ENCODE results near the gene NMUR1. TPM values are rescaled to one million over a fixed set of nuclear protein-coding genes. Genes with fewer than 3 reads are reported as not detected.

The NMUR1 gene
- total and polyA plus RNA-seq, 3 donors from 2014 or later: 2.7 to 3.7 (median 3.2) TPM

- Histone ChIP-seq H3K4me3 (no peak overlapping the region), H3K27me3 (no peaks in the 10 kb centered on the region), H3K27ac (no peak overlapping the region), H3K36me3 (ENCODE audit: low read depth, missing control alignments) (no peaks in the 10 kb centered on the region), H3K4me1 (no peaks in the 10 kb centered on the region), H3K9me3 (no peaks in the 10 kb centered on the region)
- intact Hi-C loops (cut with DNase I; ENCODE audit: low total_unique reads): no loop called here
- TF ChIP-seq CTCF (IDR thresholded peaks at IDR 0.05) (no peak), POLR2A (IDR thresholded peaks at IDR 0.05) (no peak)
- 65 to 68% methylated on average over 5 of the region's 5 CpGs for WGBS, 2 donors
- no peak for DNase-seq
Measured at GRCh38 chr2:231512222-231512621, 18.0 kb downstream of the NMUR1 start.

- Histone ChIP-seq H3K27me3 (no peaks in the 10 kb centered on the region), H3K4me3 (no peak overlapping the region), H3K4me1 (no peaks in the 10 kb centered on the region), H3K9me3 (no peaks in the 10 kb centered on the region), H3K27ac (no peak overlapping the region), H3K36me3 (ENCODE audit: low read depth, missing control alignments) (no peaks in the 10 kb centered on the region)
- DNase-seq: no peak
- intact Hi-C loops (cut with DNase I; ENCODE audit: low total_unique reads): no loop called here
- TF ChIP-seq POLR2A (IDR thresholded peaks at IDR 0.05): no peak
- TF ChIP-seq CTCF (IDR thresholded peaks at IDR 0.05): no peak
- WGBS, 2 donors: 88 to 94% methylated on average over 3 of the region's 3 CpGs
Measured at GRCh38 chr2:231503766-231504165, 26.5 kb downstream of the NMUR1 start.

GRCh38 chr2:231502596-231502995, 27.6 kb downstream of the NMUR1 start:
- intact Hi-C loops (cut with DNase I; ENCODE audit: low total_unique reads): no loop called here
- no peaks in the 10 kb centered on the region for H3K36me3 ChIP-seq (ENCODE audit: low read depth, missing control alignments)
- H3K4me1 ChIP-seq: no peaks in the 10 kb centered on the region

GRCh38 chr2:231497651-231498050, 32.6 kb downstream of the NMUR1 start:
- intact Hi-C loops (cut with DNase I; ENCODE audit: low total_unique reads): no loop called here
- H3K27ac ChIP-seq: no peak overlapping the region
- WGBS, 2 donors: 90 to 94% methylated on average over 1 of the region's 1 CpG
- H3K36me3 ChIP-seq (ENCODE audit: low read depth, missing control alignments): no peaks in the 10 kb centered on the region
- DNase-seq: no peak
- no peak for TF ChIP-seq CTCF (IDR thresholded peaks at IDR 0.05)
- no peak for TF ChIP-seq POLR2A (IDR thresholded peaks at IDR 0.05)
- no peak overlapping the region for H3K4me3 ChIP-seq
- H3K9me3 ChIP-seq: no peaks in the 10 kb centered on the region
- no peaks in the 10 kb centered on the region for H3K27me3 ChIP-seq
- no peaks in the 10 kb centered on the region for H3K4me1 ChIP-seq

More at GRCh38 chr2:231502596-231502995, 27.6 kb downstream of the NMUR1 start:
- Histone ChIP-seq H3K4me3 (no peak overlapping the region), H3K27ac (no peak overlapping the region), H3K27me3 (no peaks in the 10 kb centered on the region), H3K9me3 (no peaks in the 10 kb centered on the region)
- DNase-seq: no peak
- TF ChIP-seq CTCF (IDR thresholded peaks at IDR 0.05) (no peak), POLR2A (IDR thresholded peaks at IDR 0.05) (no peak)

- TF ChIP-seq POLR2A (IDR thresholded peaks at IDR 0.05) (no peak), CTCF (IDR thresholded peaks at IDR 0.05) (no peak)
- no peaks in the 10 kb centered on the region for H3K9me3 ChIP-seq
- no peaks in the 10 kb centered on the region for H3K36me3 ChIP-seq (ENCODE audit: low read depth, missing control alignments)
- no peak overlapping the region for H3K4me3 ChIP-seq
- H3K27ac ChIP-seq: no peak overlapping the region
- no peak for DNase-seq
- no peaks in the 10 kb centered on the region for H3K4me1 ChIP-seq
- intact Hi-C loops (cut with DNase I; ENCODE audit: low total_unique reads): no loop called here
- WGBS, 2 donors: 91 to 92% methylated on average over 3 of the region's 3 CpGs
- H3K27me3 ChIP-seq: no peaks in the 10 kb centered on the region
Measured at GRCh38 chr2:231494669-231495068, 35.6 kb downstream of the NMUR1 start.

Measured in testis (tissue), 3 donors.